Mesangial cell (primary cell): ENCODE data around the gene UBE2E2. TPM values are rescaled to one million over a fixed set of nuclear protein-coding genes. Genes with fewer than 3 reads are reported as not detected.

Experiments
- total RNA-seq: library from RNA; depleted of rRNA; stranded (reverse); fragments of >200 nt; gene quantifications from 2 replicates; pipeline ENCODE4 v1.2.3, GENCODE V29; 2015

UBE2E2 gene
- total RNA-seq, result 36.3 and 50.8 TPM in 2 replicates

DNA sequence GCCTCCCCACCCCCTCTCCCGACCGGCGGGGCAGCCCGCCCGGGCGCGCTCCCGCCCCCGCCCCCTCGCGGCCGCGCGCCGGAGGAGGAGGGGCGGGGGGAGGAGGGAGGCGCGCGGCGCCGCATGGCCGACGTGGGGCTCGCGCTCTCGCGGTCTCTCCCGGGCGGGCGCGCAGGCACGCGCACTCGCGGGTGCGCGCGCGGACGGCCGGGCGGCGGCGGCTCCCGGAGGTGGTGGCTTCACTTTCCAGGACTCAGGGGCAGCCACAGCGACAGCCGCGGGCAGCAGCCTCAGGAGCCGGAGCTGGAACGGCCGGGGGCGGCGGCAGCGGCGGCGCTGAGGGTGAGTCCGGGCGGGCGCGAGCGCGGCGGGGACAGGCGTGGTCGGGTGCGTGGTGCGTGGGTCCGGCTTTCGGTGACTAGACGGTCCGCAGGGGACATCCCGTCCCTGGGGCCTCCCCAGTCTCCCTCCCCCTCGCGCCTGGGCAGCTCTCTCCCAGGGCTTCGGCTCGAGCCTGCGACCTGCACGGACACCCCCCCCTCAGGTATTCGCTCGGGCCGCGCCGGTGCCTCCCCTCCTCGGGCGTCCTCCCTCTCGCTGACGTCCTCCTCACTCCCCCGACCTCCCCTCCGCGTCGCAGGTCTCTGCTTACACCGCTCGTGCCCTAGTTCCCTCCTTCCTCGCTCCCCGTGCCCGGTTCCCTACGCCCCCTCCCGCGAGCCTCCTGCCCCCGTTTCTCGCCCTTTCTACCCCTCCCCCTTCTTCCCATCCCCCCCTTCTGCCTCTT lies at the start of gene UBE2E2:
Gene UBE2E2, plus strand, starts transcription at position 407 of the 787 bp plus-strand sequence.

